K562 (cell line): ENCODE results near the gene OBSL1. TPM values are rescaled to one million over a fixed set of nuclear protein-coding genes. Genes with fewer than 3 reads are reported as not detected.

Experiments
- ATAC-seq: fragments of 200-7000 bp; cut with Tn5 transposase; 3 replicates; pipeline ENCODE4 v1.9.1; 2020; ENCODE audit warnings: moderate library complexity
- BruUV-seq: library from RNA; stranded (reverse); fragments of 400-500 nt; replicated peaks from 2 replicates; lab custom pipeline; 2021; lab: Mats Ljungman, UMichigan
- CTCF ChIA-PET: fragments of 300-600 bp; formaldehyde crosslinking; extraction: SDS; loops from one replicate; lab custom pipeline; 2021; ENCODE audit warnings: low intra/inter-chr PET ratio; lab: Yijun Ruan, JAX
- POLR2A ChIA-PET: fragments of 300-600, 350-650 bp; sonication (Branson Sonifier 250); formaldehyde crosslinking; extraction: SDS; loops from one replicate; lab custom pipeline; 2021; ENCODE audit warnings: antibody characterized with exemption, inconsistent platforms; lab: Yijun Ruan, JAX
- DNase-seq, 4 experiments: peaks; one replicate each; pipeline versions ENCODE4 v3.0.0 to v3.0.0-alpha.2; 2011 to 2018; ENCODE audit warnings: low spot score in 3 of 4, mixed read lengths in 3 of 4; ENCODE audit errors: extremely low read depth in 1 of 4
- FAIRE-seq: peaks from 2 replicates; lab custom pipeline; 2011; peaks lifted over from hg19 to GRCh38; lab: Jason Lieb, UNC
- H2AFZ ChIP-seq: 2 replicates; pipeline ENCODE4 v1.6.0; 2011; ENCODE audit warnings: low read depth, low read length, control low read depth, inconsistent platforms
- H3K27ac ChIP-seq: fragments of 200-600 bp; 3 replicates; pipeline ENCODE4 v1.8.0; 2011; ENCODE audit warnings: low read depth, mild to moderate bottlenecking, control low read depth, inconsistent platforms, low read length, moderate library complexity, mixed read lengths; ENCODE audit errors: extremely low read depth
- H3K27me3 ChIP-seq, 2 experiments: fragments of 300-600 bp in 1 of 2; 2 replicates in 1 of 2; 3 replicates in 1 of 2; pipeline versions ENCODE4 v1.6.0 to v1.8.0; 2011; ENCODE audit warnings: inconsistent platforms in 2 of 2, low read length in 2 of 2, mild to moderate bottlenecking in 1 of 2, mixed read lengths in 1 of 2, moderate library complexity in 1 of 2; ENCODE audit not compliant: control insufficient read depth in 2 of 2, insufficient read depth in 2 of 2
- H3K36me3 ChIP-seq: fragments of 300-600 bp; 3 replicates; pipeline ENCODE4 v1.8.0; 2011; ENCODE audit warnings: mild to moderate bottlenecking, low read length, inconsistent platforms; ENCODE audit not compliant: control insufficient read depth, insufficient read depth
- H3K4me1 ChIP-seq, 2 experiments: fragments of 200-600 bp in 1 of 2; replicated peaks in 1 of 2; 2 replicates in 1 of 2; 3 replicates in 1 of 2; pipeline versions ENCODE4 v1.5.1 to v1.8.0; 2011; ENCODE audit warnings: inconsistent platforms in 2 of 2, low read length in 2 of 2, mild to moderate bottlenecking in 1 of 2, mixed read lengths in 1 of 2, moderate library complexity in 1 of 2; ENCODE audit not compliant: control insufficient read depth in 2 of 2, insufficient read depth in 2 of 2
- H3K4me2 ChIP-seq: 2 replicates; pipeline ENCODE4 v1.6.1; 2011; ENCODE audit warnings: low read length, control low read depth, inconsistent platforms, mixed read lengths; ENCODE audit not compliant: insufficient read depth
- H3K4me3 ChIP-seq: fragments of 200-600 bp; sonication (generic), shearing (Covaris generic); 2 replicates; pipeline ENCODE4 v1.5.1; 2016; ENCODE audit warnings: control low read depth, inconsistent platforms
- H3K79me2 ChIP-seq: fragments of 200-600 bp; 3 replicates; pipeline ENCODE4 v1.8.0; 2011; ENCODE audit warnings: low read length, inconsistent platforms; ENCODE audit not compliant: control insufficient read depth, insufficient read depth
- H3K9ac ChIP-seq, 2 experiments: 2 replicates each; pipeline versions ENCODE4 v1.6.0 to v1.6.1; 2011; ENCODE audit warnings: low read depth in 2 of 2, low read length in 2 of 2, control low read depth in 1 of 2, inconsistent platforms in 1 of 2, mild to moderate bottlenecking in 1 of 2, mixed read lengths in 1 of 2; ENCODE audit not compliant: insufficient read depth in 1 of 2
- H3K9me1 ChIP-seq: one replicate; pipeline ENCODE4 v1.6.0; 2011; ENCODE audit warnings: inconsistent platforms, mild to moderate bottlenecking, low read length, moderate library complexity; ENCODE audit not compliant: control insufficient read depth, insufficient read depth
- H3K9me3 ChIP-seq: replicated peaks from 2 replicates; pipeline ENCODE4 v1.5.1; 2011; ENCODE audit warnings: low read depth, low read length, inconsistent platforms; ENCODE audit not compliant: control insufficient read depth, insufficient read depth
- H4K20me1 ChIP-seq: replicated peaks from 2 replicates; pipeline ENCODE4 v1.6.1; 2011; ENCODE audit warnings: low read length, inconsistent platforms, mixed read lengths; ENCODE audit not compliant: control insufficient read depth, insufficient read depth
- ILF3 ChIP-seq: fragments of 450-650 bp; IDR thresholded peaks from 2 replicates; pipeline ENCODE4 v1.6.1; 2018; ENCODE audit warnings: antibody characterized with exemption, mild to moderate bottlenecking, moderate library complexity, borderline replicate concordance
- POLR2G ChIP-seq: fragments of 200-400 bp; formaldehyde crosslinking; IDR thresholded peaks from 2 replicates; pipeline ENCODE4 v1.6.1; 2017; ENCODE audit warnings: low read depth, mild to moderate bottlenecking, antibody characterized with exemption, low read length, moderate library complexity
- ZBTB9 ChIP-seq: fragments of 450-650 bp; formaldehyde crosslinking; IDR thresholded peaks from 2 replicates; pipeline ENCODE4 v1.4.0; 2020; ENCODE audit warnings: mild to moderate bottlenecking, moderate library complexity
- WGBS: fragments of 100-300 bp; shearing (Covaris generic); methylation state at CpG from one replicate; pipeline ENCODE4 v1.1.6; 2016; ENCODE audit warnings: low coverage, mixed read lengths; ENCODE audit not compliant: insufficient coverage; ENCODE audit errors: missing lambda C conversion rate; 5-methylcytosine and 5-hydroxymethylcytosine counted together
- in situ Hi-C: fragments of 300-500 bp; cut with MboI; formaldehyde crosslinking; loops from 4 replicates; pipeline ENCODE4 v1.15.0; 2018; ENCODE audit warnings: inconsistent platforms, mixed read lengths
- intact Hi-C: fragments of 100-400 bp; cut with micrococcal nuclease; formaldehyde crosslinking; loops from 2 replicates; pipeline ENCODE4 v1.14.2; 2022
- polyA plus RNA-seq, 8 experiments: library from polyadenylated mRNA; depleted of rRNA in 4 of 8; stranded (reverse) in 5 of 8; unstranded in 3 of 8; fragments of >200 nt; fragmentation: Nextera tagmentation in 2 of 8; fragmentation: Illumina TruSeq in 1 of 8; extraction: Ambion mirVana in 2 of 8; extraction: Trizol in 1 of 8; gene quantifications; 2 replicates each; pipeline versions ENCODE4 v1.2.1 to v1.2.3, GENCODE V29; 2011 to 2014; ENCODE audit warnings: inconsistent platforms in 1 of 8, missing spikeins in 1 of 8
- total RNA-seq, 7 experiments: library from RNA; depleted of rRNA in 6 of 7; stranded (reverse); fragments of >200 nt in 6 of 7; fragmentation: Illumina TruSeq in 2 of 7; extraction: Trizol in 2 of 7; gene quantifications; 2 replicates each; pipeline versions ENCODE4 v1.2.1 to v1.2.3, GENCODE V29; 2011 to 2021; ENCODE audit warnings: low replicate concordance in 1 of 7

OBSL1 gene
- total and polyA plus RNA-seq, 9 of the 15 experiments (the other 6 are each of a cell fraction or from before 2014, with no cell fraction given): 1.2 to 26.6 (median 8.6) TPM

GRCh38 chr2:219536425-219536824, 34.9 kb downstream of the OBSL1 start:
- ATAC-seq: no peak
- Histone ChIP-seq H3K27ac (no peak overlapping the region), H3K79me2 (peaks cover 21% of the 10 kb centered on the region), H3K4me1 (peaks cover 0 to 55% of the 10 kb centered on the region in 2 experiments; a peak in 3 of 5 replicates)
- CTCF ChIA-PET: no interaction called here
- TF ChIP-seq ILF3: no peak
- TF ChIP-seq POLR2G: peak; percentile 61
- no peak for TF ChIP-seq ZBTB9 (CRISPR knock-in tag)
- TF ChIP-seq, all 486 proteins: peak for 1
- BruUV-seq: no TSS peak
- Histone ChIP-seq H2AFZ (no peak overlapping the region), H4K20me1 (peaks cover 17% of the 10 kb centered on the region; the same call in 1 of the 2 replicates), H3K4me3 (no peak overlapping the region), H3K9me1 (no peaks in the 10 kb centered on the region), H3K4me2 (no peak overlapping the region), H3K36me3 (peaks cover 65% of the 10 kb centered on the region; the same call in 2 of the 3 replicates), H3K9me3 (no peaks in the 10 kb centered on the region), H3K9ac (peak overlapping the region in 1 of 2 experiments; percentile 58; a peak in 2 of 4 replicates), H3K27me3 (no peaks in the 10 kb centered on the region)
- 56% methylated on average over 4 of the region's 16 CpGs for WGBS
- intact Hi-C loops (no loop called here), in situ Hi-C loops (no loop called here)
- POLR2A ChIA-PET: interaction anchor here (0.6 to 1.0 kb wide), 4 partner anchors 15 to 106 kb away, joined by 3 to 4 read pairs (median 3); no protein-coding TSS in a partner anchor
- DNase-seq (no peak), FAIRE-seq (no peak)
